ENCODE data around the gene ANKRD6. TPM values are rescaled to one million over a fixed set of nuclear protein-coding genes. Genes with fewer than 3 reads are reported as not detected.

The ANKRD6 gene
- total RNA-seq, 1 donor from 2014 or later: 10.0 TPM

GRCh38 chr6:89680150-89680549 lies 247.2 kb downstream of the ANKRD6 start:
- Histone ChIP-seq H3K27me3 (ENCODE audit: control insufficient read depth, insufficient read depth, low read length) (no peaks in the 10 kb centered on the region), H3K36me3 (ENCODE audit: control insufficient read depth, insufficient read depth, low read length) (peaks cover 2% of the 10 kb centered on the region), H3K4me3 (ENCODE audit: low read depth, low read length) (no peak overlapping the region)
- DNase-seq (ENCODE audit: low read depth): no peak
- no peak for TF ChIP-seq CTCF (IDR thresholded peaks at IDR 0.05; ENCODE audit: insufficient read depth, low read length, poor library complexity, severe bottlenecking)

- no peak overlapping the region for H3K4me3 ChIP-seq (ENCODE audit: low read depth, low read length)
- H3K36me3 ChIP-seq (ENCODE audit: control insufficient read depth, insufficient read depth, low read length): peaks cover 2% of the 10 kb centered on the region
- no peaks in the 10 kb centered on the region for H3K27me3 ChIP-seq (ENCODE audit: control insufficient read depth, insufficient read depth, low read length)
- TF ChIP-seq CTCF (IDR thresholded peaks at IDR 0.05; ENCODE audit: insufficient read depth, low read length, poor library complexity, severe bottlenecking): no peak
- no peak for DNase-seq (ENCODE audit: low read depth)
These were observed 247.6 kb downstream of the ANKRD6 start for GRCh38 chr6:89680551-89680950.

GRCh38 chr6:89681983-89682564 lies 249.1 kb downstream of the ANKRD6 start:
- Histone ChIP-seq H3K4me3 (ENCODE audit: low read depth, low read length) (no peak overlapping the region), H3K36me3 (ENCODE audit: control insufficient read depth, insufficient read depth, low read length) (peaks cover 2% of the 10 kb centered on the region), H3K27me3 (ENCODE audit: control insufficient read depth, insufficient read depth, low read length) (no peaks in the 10 kb centered on the region)
- no peak for DNase-seq (ENCODE audit: low read depth)
- TF ChIP-seq CTCF (IDR thresholded peaks at IDR 0.05; ENCODE audit: insufficient read depth, low read length, poor library complexity, severe bottlenecking): no peak

GRCh38 chr6:89682991-89683390 lies 250.0 kb downstream of the ANKRD6 start:
- no peak for TF ChIP-seq CTCF (IDR thresholded peaks at IDR 0.05; ENCODE audit: insufficient read depth, low read length, poor library complexity, severe bottlenecking)
- no peaks in the 10 kb centered on the region for H3K27me3 ChIP-seq (ENCODE audit: control insufficient read depth, insufficient read depth, low read length)
- DNase-seq (ENCODE audit: low read depth): no peak
- peaks cover 1% of the 10 kb centered on the region for H3K36me3 ChIP-seq (ENCODE audit: control insufficient read depth, insufficient read depth, low read length)
- H3K4me3 ChIP-seq (ENCODE audit: low read depth, low read length): no peak overlapping the region

Other genes with a start within 250 kb of the ANKRD6 start
- gene GABRR1, start 215.8 kb upstream of the ANKRD6 start, total RNA-seq: not detected in 2 replicates
- not detected in 2 replicates for gene GABRR2, start 117.9 kb upstream of the ANKRD6 start, total RNA-seq
- 46.1 and 49.3 TPM in 2 replicates for gene UBE2J1, start 80.4 kb upstream of the ANKRD6 start, total RNA-seq
- gene RRAGD, start 20.9 kb upstream of the ANKRD6 start, total RNA-seq: 35.4 and 36.0 TPM in 2 replicates
- gene LYRM2, start 205.6 kb downstream of the ANKRD6 start, total RNA-seq: 25.7 and 29.2 TPM in 2 replicates

Measured in kidney epithelial cell (primary cell).